ENCODE data around the gene STK32B. TPM values are rescaled to one million over a fixed set of nuclear protein-coding genes. Genes with fewer than 3 reads are reported as not detected.

Gene STK32B
- total RNA-seq, 1 donor from 2014 or later, result not detected

- H3K36me3 Mint-ChIP-seq (ENCODE audit: low read depth), result no peaks in the 10 kb centered on the region
- POLR2A ChIA-PET, result no interaction called here
- intact Hi-C loops (cut with micrococcal nuclease), result no loop called here
- CTCF ChIA-PET, result interaction anchor here (0.6 kb wide), 1 partner anchor 385 kb away, joined by 3 read pairs; no protein-coding TSS in a partner anchor
- H3K4me3 Mint-ChIP-seq, result no peak overlapping the region
- ATAC-seq (ENCODE audit: low read depth) (no peak), DNase-seq (no peak)
- H3K27me3 Mint-ChIP-seq, result peaks cover 2% of the 10 kb centered on the region
- peaks cover 15% of the 10 kb centered on the region for H3K4me1 Mint-ChIP-seq
- H3K9me3 Mint-ChIP-seq, result no peaks in the 10 kb centered on the region
- TF ChIP-seq, protein P1, sequence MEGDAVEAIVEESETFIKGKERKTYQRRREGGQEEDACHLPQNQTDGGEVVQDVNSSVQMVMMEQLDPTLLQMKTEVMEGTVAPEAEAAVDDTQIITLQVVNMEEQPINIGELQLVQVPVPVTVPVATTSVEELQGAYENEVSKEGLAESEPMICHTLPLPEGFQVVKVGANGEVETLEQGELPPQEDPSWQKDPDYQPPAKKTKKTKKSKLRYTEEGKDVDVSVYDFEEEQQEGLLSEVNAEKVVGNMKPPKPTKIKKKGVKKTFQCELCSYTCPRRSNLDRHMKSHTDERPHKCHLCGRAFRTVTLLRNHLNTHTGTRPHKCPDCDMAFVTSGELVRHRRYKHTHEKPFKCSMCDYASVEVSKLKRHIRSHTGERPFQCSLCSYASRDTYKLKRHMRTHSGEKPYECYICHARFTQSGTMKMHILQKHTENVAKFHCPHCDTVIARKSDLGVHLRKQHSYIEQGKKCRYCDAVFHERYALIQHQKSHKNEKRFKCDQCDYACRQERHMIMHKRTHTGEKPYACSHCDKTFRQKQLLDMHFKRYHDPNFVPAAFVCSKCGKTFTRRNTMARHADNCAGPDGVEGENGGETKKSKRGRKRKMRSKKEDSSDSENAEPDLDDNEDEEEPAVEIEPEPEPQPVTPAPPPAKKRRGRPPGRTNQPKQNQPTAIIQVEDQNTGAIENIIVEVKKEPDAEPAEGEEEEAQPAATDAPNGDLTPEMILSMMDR (IDR thresholded peaks at IDR 0.05), result no peak
- H3K27ac Mint-ChIP-seq, result no peak overlapping the region
Measured at GRCh38 chr4:5185551-5185950, 134.3 kb downstream of the STK32B start.

GRCh38 chr4:5186271-5187064 is 135.2 kb downstream of the STK32B start:
- Mint-ChIP-seq H3K4me3 (peak overlapping the region; percentile 32), H3K4me1 (peaks cover 15% of the 10 kb centered on the region), H3K9me3 (no peaks in the 10 kb centered on the region), H3K27ac (no peak overlapping the region), H3K27me3 (peaks cover 2% of the 10 kb centered on the region), H3K36me3 (ENCODE audit: low read depth) (no peaks in the 10 kb centered on the region)
- DNase-seq (no peak), ATAC-seq (ENCODE audit: low read depth) (no peak)
- CTCF ChIA-PET, result no interaction called here
- POLR2A ChIA-PET, result no interaction called here
- TF ChIP-seq, protein P1 (IDR thresholded peaks at IDR 0.05), result no peak
- intact Hi-C loops (cut with micrococcal nuclease), result no loop called here

- Mint-ChIP-seq H3K4me1 (peaks cover 15% of the 10 kb centered on the region), H3K36me3 (ENCODE audit: low read depth) (no peaks in the 10 kb centered on the region), H3K4me3 (no peak overlapping the region), H3K27ac (no peak overlapping the region), H3K9me3 (no peaks in the 10 kb centered on the region), H3K27me3 (peaks cover 2% of the 10 kb centered on the region)
- intact Hi-C loops (cut with micrococcal nuclease), result no loop called here
- POLR2A ChIA-PET, result no interaction called here
- no peak for DNase-seq
- ATAC-seq (ENCODE audit: low read depth), result no peak
- CTCF ChIA-PET, result no interaction called here
- TF ChIP-seq, protein P1 (IDR thresholded peaks at IDR 0.05), result no peak
Measured at GRCh38 chr4:5188130-5188529, 136.8 kb downstream of the STK32B start.

GRCh38 chr4:5191831-5192230 is 140.6 kb downstream of the STK32B start:
- ChIA-PET POLR2A (no interaction called here), CTCF (no interaction called here)
- ATAC-seq (ENCODE audit: low read depth) (no peak), DNase-seq (no peak)
- TF ChIP-seq, protein P1 (IDR thresholded peaks at IDR 0.05), result no peak
- H3K4me1 Mint-ChIP-seq, result peaks cover 4% of the 10 kb centered on the region
- H3K4me3 Mint-ChIP-seq, result no peak overlapping the region
- no peak overlapping the region for H3K27ac Mint-ChIP-seq
- intact Hi-C loops (cut with micrococcal nuclease), result no loop called here
- H3K36me3 Mint-ChIP-seq (ENCODE audit: low read depth), result no peaks in the 10 kb centered on the region
- no peaks in the 10 kb centered on the region for H3K9me3 Mint-ChIP-seq
- H3K27me3 Mint-ChIP-seq, result no peaks in the 10 kb centered on the region

DNA sequence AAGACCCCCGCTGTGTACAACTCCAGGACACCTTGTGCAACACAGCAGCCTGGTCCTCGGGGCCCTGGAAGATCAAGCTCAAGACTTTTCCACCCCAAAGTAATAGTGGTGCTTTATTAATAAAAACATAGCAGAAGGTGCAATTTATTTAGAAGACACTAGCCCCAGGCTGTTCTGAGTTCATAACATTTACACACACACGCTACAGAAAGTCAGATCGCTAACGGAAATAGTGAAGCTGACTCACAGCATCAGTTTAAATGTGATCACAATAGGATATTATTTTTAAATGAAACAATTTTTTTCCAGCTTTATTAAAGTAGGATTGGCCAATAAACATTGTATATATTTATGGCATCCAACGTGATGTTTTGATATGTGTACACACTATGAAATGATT is 141.0 kb downstream of the STK32B start:
- H3K9me3 Mint-ChIP-seq, result no peaks in the 10 kb centered on the region
- intact Hi-C loops (cut with micrococcal nuclease), result no loop called here
- ATAC-seq (ENCODE audit: low read depth) (no peak), DNase-seq (no peak)
- H3K27ac Mint-ChIP-seq, result no peak overlapping the region
- TF ChIP-seq, protein P1 (IDR thresholded peaks at IDR 0.05), result no peak
- no peak overlapping the region for H3K4me3 Mint-ChIP-seq
- H3K4me1 Mint-ChIP-seq, result no peaks in the 10 kb centered on the region
- no peaks in the 10 kb centered on the region for H3K27me3 Mint-ChIP-seq
- no peaks in the 10 kb centered on the region for H3K36me3 Mint-ChIP-seq (ENCODE audit: low read depth)
- ChIA-PET CTCF (no interaction called here), POLR2A (no interaction called here)

All from activated B cell treated with CpG ODN at 0.5 μM for 24 hours (primary cell).